GM21381 (cell line): ENCODE measurements around the gene TAF11L14.
"Not testable (repeated sequence)": the region's sequence is repeated elsewhere in the genome, so short reads cannot be mapped to it uniquely, and the experiment has no call there.

Experiments
- ATAC-seq: cut with Tn5 transposase; IDR thresholded peaks from one replicate; pipeline ENCODE4 v1.9.1; 2021; ENCODE audit warnings: mild to moderate bottlenecking, moderate library complexity; ENCODE audit not compliant: unreplicated experiment

Gene TAF11L14

GRCh38 chr5:17634160-17634559 lies at the start of gene TAF11L14:
TSS of gene TAF11L14 (plus strand) at chr5:17634460.
- no peak for ATAC-seq

GRCh38 chr5:17585658-17586057 lies 48.6 kb upstream of the TAF11L14 start, which contains the start of gene TAF11L7:
TSS of gene TAF11L7 (minus strand) at chr5:17585758.
- ATAC-seq, result not testable (repeated sequence)

- not testable (repeated sequence) for ATAC-seq
These were observed 43.4 kb upstream of the TAF11L14 start, which contains the start of gene TAF11L8 for GRCh38 chr5:17590860-17591259. TSS of gene TAF11L8 (minus strand) at chr5:17590960.

- ATAC-seq, result not testable (repeated sequence)
These were observed 40.0 kb upstream of the TAF11L14 start, which contains the start of gene TAF11L9 for GRCh38 chr5:17594255-17594654. TSS of gene TAF11L9 (minus strand) at chr5:17594394.

- not testable (repeated sequence) for ATAC-seq
These were observed 36.5 kb upstream of the TAF11L14 start, which contains the start of gene TAF11L10 for GRCh38 chr5:17597728-17598127. TSS of gene TAF11L10 (minus strand) at chr5:17597828.

GRCh38 chr5:17603880-17604279 lies 30.4 kb upstream of the TAF11L14 start, which contains the start of gene TAF11L11:
TSS of gene TAF11L11 (plus strand) at chr5:17604183.
- ATAC-seq, result not testable (repeated sequence)

GRCh38 chr5:17604951-17605350 lies 29.3 kb upstream of the TAF11L14 start:
- ATAC-seq, result no peak

GRCh38 chr5:17607461-17607860 lies 26.8 kb upstream of the TAF11L14 start:
- ATAC-seq, result not testable (repeated sequence)

GRCh38 chr5:17610092-17610491 lies 24.2 kb upstream of the TAF11L14 start, which contains the start of gene TAF11L12:
TSS of gene TAF11L12 (plus strand) at chr5:17610392.
- ATAC-seq, result not testable (repeated sequence)

GRCh38 chr5:17614872-17615605 lies 19.2 kb upstream of the TAF11L14 start:
- ATAC-seq, result no peak

- no peak for ATAC-seq
These were observed 14.9 kb upstream of the TAF11L14 start for GRCh38 chr5:17619354-17619753.

- no peak for ATAC-seq
These were observed 13.6 kb upstream of the TAF11L14 start for GRCh38 chr5:17620627-17621026.

- ATAC-seq, result no peak
These were observed 8.6 kb upstream of the TAF11L14 start for GRCh38 chr5:17625686-17626085.

- not testable (repeated sequence) for ATAC-seq
These were observed 2.5 kb upstream of the TAF11L14 start, which contains the start of gene TAF11L13 for GRCh38 chr5:17631788-17632187. TSS of gene TAF11L13 (plus strand) at chr5:17632088.

GRCh38 chr5:17649232-17649631 lies 15.0 kb downstream of the TAF11L14 start:
- ATAC-seq, result not testable (repeated sequence)

GRCh38 chr5:17655201-17655759 lies 21.0 kb downstream of the TAF11L14 start:
- not testable (repeated sequence) for ATAC-seq

GRCh38 chr5:17655921-17656320 lies 21.7 kb downstream of the TAF11L14 start:
- no peak for ATAC-seq

- ATAC-seq, result no peak
These were observed 28.9 kb downstream of the TAF11L14 start for GRCh38 chr5:17663182-17663581.

- no peak for ATAC-seq
These were observed 31.6 kb downstream of the TAF11L14 start for GRCh38 chr5:17665836-17666235.

- ATAC-seq, result no peak
These were observed 32.5 kb downstream of the TAF11L14 start for GRCh38 chr5:17666726-17667235.

GRCh38 chr5:17670353-17670752 lies 36.1 kb downstream of the TAF11L14 start:
- no peak for ATAC-seq
